Upper lobe of right lung (tissue), 1 donor: ENCODE data around the gene FOXP1. TPM values are rescaled to one million over a fixed set of nuclear protein-coding genes. Genes with fewer than 3 reads are reported as not detected.

ENCODE experiments used
- ATAC-seq: fragments of 200-7000 bp; cut with Tn5 transposase; one replicate; pipeline ENCODE4 v1.9.1; 2020; ENCODE audit warnings: mild to moderate bottlenecking, moderate library complexity
- DNase-seq: peaks from one replicate; pipeline ENCODE4 v3.0.0-alpha.2; 2020
- H3K27ac ChIP-seq: fragments of 200-600 bp; one replicate; pipeline ENCODE4 v1.8.0; 2022
- H3K27me3 ChIP-seq: fragments of 200-600 bp; one replicate; pipeline ENCODE4 v1.8.0; 2022; ENCODE audit warnings: mild to moderate bottlenecking
- H3K36me3 ChIP-seq: fragments of 200-600 bp; one replicate; pipeline ENCODE4 v1.8.0; 2022
- H3K4me1 ChIP-seq: fragments of 200-600 bp; one replicate; pipeline ENCODE4 v1.8.0; 2022
- H3K4me3 ChIP-seq: fragments of 200-600 bp; one replicate; pipeline ENCODE4 v1.8.0; 2022; ENCODE audit warnings: mild to moderate bottlenecking
- H3K9me3 ChIP-seq: fragments of 200-600 bp; one replicate; pipeline ENCODE4 v1.8.0; 2022
- intact Hi-C: fragments of 100-400 bp; cut with DNase I; formaldehyde crosslinking; loops from one replicate; pipeline ENCODE4 v1.11.0; 2022
- total RNA-seq: library from RNA; stranded (reverse); fragmentation: NEBNext Ultra II Directional; extraction: Animal tissue kit (Norgen Biotek cat#: 25700); gene quantifications from one replicate; pipeline ENCODE4 v1.2.1, GENCODE V29; 2021
- TF ChIP-seq, protein P1 (sequence below): fragments of 200-600 bp; IDR thresholded peaks from one replicate; pipeline ENCODE4 v1.8.0; 2022; ENCODE audit warnings: antibody characterized with exemption
- donor health status: DM: no; HTN: yes; CAD: no; lungs with severe emphysema.

Gene FOXP1
- total RNA-seq, 1 donor from 2014 or later, result 140 TPM

DNA sequence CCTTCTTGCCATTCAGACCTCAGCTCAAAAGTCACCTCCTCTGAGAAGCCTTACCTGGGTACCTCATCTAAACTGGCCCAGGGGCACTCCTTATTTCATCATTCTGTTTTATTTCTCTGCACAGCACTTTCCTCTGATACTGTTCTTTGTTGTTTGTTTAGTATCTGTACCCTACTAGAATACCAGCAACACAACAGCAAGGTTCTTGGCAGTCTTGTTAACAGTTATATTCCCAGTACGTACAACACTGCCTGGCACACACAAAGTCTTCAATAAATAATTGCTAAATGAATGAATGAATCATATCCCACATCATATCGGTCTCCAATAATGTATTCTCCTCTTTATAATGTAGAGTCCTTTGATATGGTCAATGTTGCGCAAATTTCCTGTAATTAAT is 188.1 kb downstream of the FOXP1 start:
- Histone ChIP-seq H3K36me3 (no peaks in the 10 kb centered on the region), H3K27me3 (no peaks in the 10 kb centered on the region), H3K27ac (no peak overlapping the region), H3K4me1 (peaks cover 38% of the 10 kb centered on the region), H3K4me3 (no peak overlapping the region), H3K9me3 (no peaks in the 10 kb centered on the region)
- no peak for ATAC-seq
- intact Hi-C loops, result no loop called here
- TF ChIP-seq, protein P1, sequence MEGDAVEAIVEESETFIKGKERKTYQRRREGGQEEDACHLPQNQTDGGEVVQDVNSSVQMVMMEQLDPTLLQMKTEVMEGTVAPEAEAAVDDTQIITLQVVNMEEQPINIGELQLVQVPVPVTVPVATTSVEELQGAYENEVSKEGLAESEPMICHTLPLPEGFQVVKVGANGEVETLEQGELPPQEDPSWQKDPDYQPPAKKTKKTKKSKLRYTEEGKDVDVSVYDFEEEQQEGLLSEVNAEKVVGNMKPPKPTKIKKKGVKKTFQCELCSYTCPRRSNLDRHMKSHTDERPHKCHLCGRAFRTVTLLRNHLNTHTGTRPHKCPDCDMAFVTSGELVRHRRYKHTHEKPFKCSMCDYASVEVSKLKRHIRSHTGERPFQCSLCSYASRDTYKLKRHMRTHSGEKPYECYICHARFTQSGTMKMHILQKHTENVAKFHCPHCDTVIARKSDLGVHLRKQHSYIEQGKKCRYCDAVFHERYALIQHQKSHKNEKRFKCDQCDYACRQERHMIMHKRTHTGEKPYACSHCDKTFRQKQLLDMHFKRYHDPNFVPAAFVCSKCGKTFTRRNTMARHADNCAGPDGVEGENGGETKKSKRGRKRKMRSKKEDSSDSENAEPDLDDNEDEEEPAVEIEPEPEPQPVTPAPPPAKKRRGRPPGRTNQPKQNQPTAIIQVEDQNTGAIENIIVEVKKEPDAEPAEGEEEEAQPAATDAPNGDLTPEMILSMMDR, result no peak
- no peak for DNase-seq

- Histone ChIP-seq H3K27ac (no peak overlapping the region), H3K4me1 (peaks cover 51% of the 10 kb centered on the region), H3K27me3 (no peaks in the 10 kb centered on the region), H3K9me3 (no peaks in the 10 kb centered on the region), H3K36me3 (no peaks in the 10 kb centered on the region), H3K4me3 (no peak overlapping the region)
- ATAC-seq (no peak), DNase-seq (no peak)
- TF ChIP-seq, protein P1, result no peak
- intact Hi-C loops, result no loop called here
Measured at GRCh38 chr3:71393745-71394144, 189.8 kb downstream of the FOXP1 start.

- peaks cover 45% of the 10 kb centered on the region for H3K4me1 ChIP-seq
- no peak overlapping the region for H3K27ac ChIP-seq
- H3K36me3 ChIP-seq, result no peaks in the 10 kb centered on the region
- DNase-seq, result no peak
- no peaks in the 10 kb centered on the region for H3K9me3 ChIP-seq
- intact Hi-C loops, result no loop called here
- TF ChIP-seq, protein P1, result no peak
- no peak overlapping the region for H3K4me3 ChIP-seq
- no peak for ATAC-seq
- H3K27me3 ChIP-seq, result no peaks in the 10 kb centered on the region
Measured at GRCh38 chr3:71393093-71393492, 190.4 kb downstream of the FOXP1 start.

DNA sequence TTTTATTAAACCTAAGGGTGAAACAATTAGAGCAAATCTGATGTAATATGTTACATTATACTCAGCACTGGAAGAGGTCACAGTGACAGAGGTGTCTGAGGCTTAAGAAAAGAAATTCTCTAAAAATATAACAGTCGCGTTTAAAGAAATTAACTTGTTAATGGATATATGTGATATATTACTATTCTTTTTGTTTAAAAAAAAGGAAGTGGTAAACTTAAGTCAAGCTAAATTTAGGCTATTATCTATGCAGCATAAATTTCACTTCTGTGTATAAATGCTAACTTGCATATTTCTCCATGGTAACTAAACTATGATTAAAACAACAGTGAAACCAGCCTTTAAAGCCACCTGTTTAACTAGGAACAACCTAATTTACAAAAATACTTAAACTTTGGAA is 191.3 kb downstream of the FOXP1 start:
- TF ChIP-seq, protein P1, result no peak
- Histone ChIP-seq H3K9me3 (no peaks in the 10 kb centered on the region), H3K36me3 (no peaks in the 10 kb centered on the region), H3K4me1 (peaks cover 36% of the 10 kb centered on the region), H3K27ac (no peak overlapping the region), H3K4me3 (no peak overlapping the region), H3K27me3 (no peaks in the 10 kb centered on the region)
- DNase-seq, result no peak
- ATAC-seq, result no peak
- intact Hi-C loops, result no loop called here

GRCh38 chr3:71391361-71391760 is 192.2 kb downstream of the FOXP1 start:
- H3K4me1 ChIP-seq, result peaks cover 31% of the 10 kb centered on the region
- no peaks in the 10 kb centered on the region for H3K9me3 ChIP-seq
- ATAC-seq (no peak), DNase-seq (no peak)
- peak overlapping the region; percentile 28 for H3K27ac ChIP-seq
- H3K4me3 ChIP-seq, result no peak overlapping the region
- H3K36me3 ChIP-seq, result no peaks in the 10 kb centered on the region
- TF ChIP-seq, protein P1, result no peak
- no peaks in the 10 kb centered on the region for H3K27me3 ChIP-seq
- intact Hi-C loops, result no loop called here

GRCh38 chr3:71389911-71390573 is 193.5 kb downstream of the FOXP1 start:
- Histone ChIP-seq H3K9me3 (no peaks in the 10 kb centered on the region), H3K4me3 (no peak overlapping the region), H3K27ac (peak overlapping the region; percentile 37), H3K27me3 (no peaks in the 10 kb centered on the region), H3K4me1 (peaks cover 29% of the 10 kb centered on the region), H3K36me3 (no peaks in the 10 kb centered on the region)
- TF ChIP-seq, protein P1, result no peak
- DNase-seq (peak; percentile 70), ATAC-seq (peak; percentile 89)
- intact Hi-C loops, result no loop called here
